GM21360 (cell line): ENCODE measurements around the gene BIN1.
A peak's percentile ranks its signal among the peaks of the same experiment; 100 is the strongest.
"Not testable (repeated sequence)": the region's sequence is repeated elsewhere in the genome, so short reads cannot be mapped to it uniquely, and the experiment has no call there.

Source experiments
- ATAC-seq: cut with Tn5 transposase; IDR thresholded peaks from one replicate; pipeline ENCODE4 v1.9.1; 2021; ENCODE audit warnings: mild to moderate bottlenecking, moderate library complexity; ENCODE audit not compliant: unreplicated experiment

The BIN1 gene

GRCh38 chr2:127134833-127135830, 28.2 kb upstream of the BIN1 start:
- no peak for ATAC-seq

DNA sequence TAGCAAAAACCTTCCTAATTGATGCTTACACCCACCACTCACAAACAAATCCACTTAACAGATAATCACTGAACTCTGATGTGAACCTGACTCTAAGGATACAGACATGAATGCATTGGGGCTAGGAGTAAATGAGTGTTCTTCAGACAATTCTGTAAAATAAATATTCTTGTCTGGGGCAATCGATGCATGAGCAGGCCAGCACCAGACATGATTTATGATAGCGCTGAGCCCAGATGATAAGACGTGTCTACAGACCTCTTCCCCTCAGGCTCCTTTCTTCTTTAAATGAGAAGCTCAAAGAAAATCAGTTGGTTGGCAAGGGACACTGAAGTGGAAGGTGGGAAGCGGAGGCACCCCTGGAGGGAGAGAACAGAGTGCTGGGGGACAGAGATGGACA, 27.3 kb upstream of the BIN1 start:
- no peak for ATAC-seq

DNA sequence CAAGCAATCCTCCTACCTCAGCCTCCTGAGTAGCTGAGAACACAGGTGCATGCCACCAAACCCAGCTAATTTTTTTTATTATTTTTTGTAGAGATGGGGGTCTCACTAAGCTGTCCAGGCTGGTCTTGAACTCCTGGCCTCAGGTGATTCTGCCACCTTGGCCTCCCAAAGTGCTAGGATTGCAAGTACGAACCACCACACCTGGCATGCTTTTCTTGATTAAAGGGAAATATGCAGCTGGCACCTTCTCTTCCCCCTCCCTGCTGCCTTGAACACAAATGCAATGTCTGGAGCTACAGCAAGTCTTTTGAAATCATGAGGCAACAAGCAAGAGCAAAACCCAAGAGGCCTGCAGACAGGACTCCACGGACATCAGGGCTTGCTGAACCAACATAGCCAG, 26.8 kb upstream of the BIN1 start:
- no peak for ATAC-seq

GRCh38 chr2:127130421-127130820, 23.5 kb upstream of the BIN1 start:
- no peak for ATAC-seq

DNA sequence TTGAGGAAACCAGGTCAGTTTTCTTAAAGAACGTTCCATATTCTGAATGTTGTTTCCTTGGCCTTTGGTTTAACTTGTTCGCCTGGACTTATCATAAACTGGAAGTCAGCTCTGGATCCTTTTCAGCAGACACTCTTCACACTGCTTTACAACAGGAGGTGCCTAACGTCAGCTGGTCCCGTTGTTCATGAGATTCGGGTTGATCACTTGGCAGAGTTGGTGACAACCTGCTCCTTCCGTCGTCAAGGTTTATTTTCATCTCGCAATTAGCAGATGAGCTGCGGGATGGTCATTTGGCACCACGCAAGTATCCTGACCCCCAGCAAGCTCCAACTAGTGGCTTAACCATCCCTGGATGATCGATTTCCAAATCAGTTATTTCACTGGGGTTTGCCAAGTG, 23.0 kb upstream of the BIN1 start:
- no peak for ATAC-seq

DNA sequence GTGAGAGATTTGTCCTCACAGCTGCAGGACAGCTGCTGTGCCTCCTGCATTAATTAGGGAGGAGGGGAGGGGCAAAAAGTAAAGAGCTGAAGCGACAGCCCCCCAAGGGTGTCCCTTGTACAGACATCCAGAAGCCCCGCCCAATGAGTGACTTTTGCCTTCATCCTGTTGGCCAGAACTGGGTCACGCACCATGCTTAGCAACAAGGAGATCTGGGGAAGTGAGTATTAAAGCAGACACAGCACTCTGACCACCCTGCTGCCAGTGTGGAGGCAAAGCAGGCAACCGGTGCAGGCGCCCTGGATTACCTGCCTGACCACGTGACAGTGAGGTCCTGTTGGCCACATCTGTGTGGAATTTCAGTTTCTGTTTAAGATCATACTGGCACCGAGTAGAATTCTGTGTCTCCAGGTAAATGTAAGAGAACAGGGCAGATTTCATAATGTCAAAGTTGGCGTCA, 21.5 kb upstream of the BIN1 start:
- peak; percentile 97 for ATAC-seq

- no peak for ATAC-seq
These were observed 18.9 kb upstream of the BIN1 start for GRCh38 chr2:127125821-127126220.

DNA sequence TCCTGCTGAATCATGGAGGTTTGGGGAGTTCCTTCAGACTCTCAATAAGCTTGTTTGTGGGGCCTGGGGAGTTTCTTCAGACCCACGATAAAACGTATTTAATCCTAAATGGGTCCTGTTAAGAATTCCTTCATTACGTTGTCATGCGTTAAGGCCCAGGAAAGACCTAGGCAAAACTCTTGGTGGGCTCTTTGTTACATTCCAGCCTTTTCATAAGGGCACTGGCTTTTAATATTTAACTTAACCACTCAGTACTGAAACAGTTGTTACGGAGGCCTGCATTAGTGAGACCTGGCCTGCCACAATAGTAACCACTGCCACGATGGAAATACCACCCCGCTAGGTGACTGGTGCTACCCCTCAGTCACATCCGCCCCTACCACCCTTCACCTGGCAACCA, 17.5 kb upstream of the BIN1 start:
- no peak for ATAC-seq

DNA sequence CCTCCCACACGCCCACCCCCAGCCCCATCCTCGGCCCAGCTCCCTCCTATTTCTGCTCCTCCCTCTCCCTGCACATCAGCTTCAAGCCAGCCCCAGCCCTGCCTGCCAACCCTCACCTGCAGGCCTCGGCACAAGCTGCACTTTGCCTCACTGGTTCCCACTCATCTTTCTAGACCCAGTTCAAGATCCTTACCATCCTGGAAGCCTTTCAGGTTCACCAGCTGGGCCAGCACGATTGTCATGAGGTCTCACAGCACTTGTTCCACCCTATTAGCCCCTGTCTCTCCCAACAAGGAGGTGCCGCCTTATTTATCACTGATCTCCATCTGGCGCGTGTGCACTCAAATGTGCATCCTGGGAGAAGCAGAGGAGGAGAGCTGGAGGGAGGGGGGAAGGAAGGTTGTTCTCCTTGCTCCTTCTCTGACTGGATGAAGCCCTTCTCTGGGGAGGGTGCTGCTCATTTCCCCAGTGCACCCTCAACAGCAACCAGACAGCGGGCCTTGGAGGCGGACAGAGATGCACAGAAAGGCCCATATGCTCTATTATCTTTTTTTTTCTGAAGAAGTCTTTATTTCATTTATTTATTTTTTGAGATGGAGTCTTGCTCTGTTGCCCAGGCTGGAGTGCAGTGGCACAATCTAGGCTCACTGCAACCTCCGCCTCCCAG, 15.5 kb upstream of the BIN1 start:
- no peak for ATAC-seq

DNA sequence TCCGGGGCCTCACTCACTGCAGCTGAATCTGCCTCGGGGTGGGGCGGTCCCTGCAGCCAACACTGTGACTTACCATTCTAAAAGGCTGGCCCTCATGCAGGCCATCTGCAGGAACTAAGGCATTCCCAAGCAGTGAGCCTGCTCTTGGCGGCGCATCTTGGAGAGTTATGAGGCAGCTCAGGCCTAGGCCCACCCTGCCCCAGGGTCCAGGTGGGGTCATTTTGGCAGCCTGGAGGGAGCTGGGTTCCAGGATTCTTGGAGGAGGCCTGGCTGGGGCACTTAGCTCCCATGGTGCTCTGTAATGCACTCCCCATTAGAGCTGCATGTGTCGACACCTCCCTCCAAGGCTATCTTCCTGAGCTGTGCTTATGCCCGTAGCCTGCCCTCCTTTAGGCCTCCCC, 14.8 kb upstream of the BIN1 start:
- ATAC-seq: no peak

GRCh38 chr2:127121353-127121752, 14.4 kb upstream of the BIN1 start:
- no peak for ATAC-seq

DNA sequence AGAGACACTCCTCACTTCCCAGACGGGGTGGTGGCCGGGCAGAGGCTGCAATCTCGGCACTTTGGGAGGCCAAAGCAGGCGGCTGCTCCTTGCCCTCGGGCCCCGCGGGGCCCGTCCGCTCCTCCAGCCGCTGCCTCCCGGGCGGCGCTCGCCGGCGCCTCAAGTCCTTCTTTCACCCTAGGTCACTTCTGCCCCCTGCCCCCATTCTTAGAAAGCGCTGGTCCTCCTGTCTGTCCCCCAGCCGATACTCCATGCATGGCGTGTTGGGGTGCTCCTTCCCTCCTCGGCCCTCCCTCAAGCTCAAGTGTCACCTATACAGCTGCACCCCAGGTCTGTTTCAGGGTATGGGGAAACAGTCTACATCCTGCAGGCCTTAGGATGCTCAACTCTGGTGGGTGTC, 13.5 kb upstream of the BIN1 start:
- ATAC-seq: not testable (repeated sequence)

DNA sequence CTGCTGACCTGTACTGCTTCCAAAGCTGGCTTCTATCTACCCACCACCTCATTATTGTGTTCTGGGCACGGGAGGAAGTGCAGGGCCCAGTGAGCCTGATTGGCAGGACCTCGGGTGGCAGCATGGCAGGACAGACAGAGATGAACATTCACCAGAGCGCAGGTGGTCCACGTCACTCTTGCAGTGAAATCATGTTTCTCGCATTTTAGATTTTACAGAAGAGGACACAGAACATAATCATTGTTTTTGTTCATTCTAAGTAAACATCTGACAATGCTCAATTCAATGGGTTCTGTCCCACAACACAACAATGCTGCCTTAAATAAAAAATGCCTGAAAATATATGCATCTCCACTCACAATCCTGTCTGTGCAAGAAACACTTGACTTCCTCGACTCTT, 11.5 kb upstream of the BIN1 start:
- no peak for ATAC-seq

DNA sequence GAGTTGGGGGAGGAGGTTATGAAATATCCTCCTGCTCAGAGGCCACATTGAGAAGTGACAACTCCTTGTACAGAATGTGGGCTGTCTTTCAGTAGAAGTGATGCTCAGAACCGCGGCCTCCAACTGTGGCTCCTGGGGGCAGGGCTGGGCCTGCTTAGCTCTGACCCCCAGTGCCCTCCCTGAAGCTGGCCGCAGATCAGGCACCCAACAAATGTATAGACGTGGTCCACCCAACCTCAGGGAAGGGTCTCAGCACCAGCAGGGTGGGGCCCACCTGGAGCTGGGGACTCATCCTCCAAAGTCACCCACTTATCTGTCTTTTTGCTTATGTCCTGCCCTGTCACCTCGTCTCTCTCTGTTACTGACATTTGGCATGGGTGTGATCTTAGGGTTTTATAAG, 11.1 kb upstream of the BIN1 start:
- ATAC-seq: no peak

DNA sequence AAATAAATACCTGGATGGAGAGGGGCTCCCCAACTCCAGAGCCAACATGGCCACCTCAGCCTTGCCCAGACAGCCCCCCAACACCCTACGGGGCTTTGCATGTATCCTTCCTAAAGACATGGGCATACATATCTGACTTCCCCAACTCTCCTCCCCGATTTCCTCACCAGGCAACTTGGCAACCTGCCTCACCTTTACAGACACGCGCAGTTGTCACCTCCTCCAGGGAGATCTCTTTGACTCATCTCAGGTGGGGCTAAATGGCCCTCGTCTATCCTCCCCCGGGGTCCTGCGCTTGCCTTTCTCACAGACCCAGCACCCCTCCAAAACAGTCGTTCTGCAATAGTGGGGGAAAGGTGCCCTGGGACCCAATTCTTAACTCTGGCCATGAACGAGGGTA, 10.6 kb upstream of the BIN1 start:
- no peak for ATAC-seq

GRCh38 chr2:127115471-127116199, 8.7 kb upstream of the BIN1 start:
- ATAC-seq: no peak

GRCh38 chr2:127110985-127111384, 4.0 kb upstream of the BIN1 start:
- ATAC-seq: no peak

DNA sequence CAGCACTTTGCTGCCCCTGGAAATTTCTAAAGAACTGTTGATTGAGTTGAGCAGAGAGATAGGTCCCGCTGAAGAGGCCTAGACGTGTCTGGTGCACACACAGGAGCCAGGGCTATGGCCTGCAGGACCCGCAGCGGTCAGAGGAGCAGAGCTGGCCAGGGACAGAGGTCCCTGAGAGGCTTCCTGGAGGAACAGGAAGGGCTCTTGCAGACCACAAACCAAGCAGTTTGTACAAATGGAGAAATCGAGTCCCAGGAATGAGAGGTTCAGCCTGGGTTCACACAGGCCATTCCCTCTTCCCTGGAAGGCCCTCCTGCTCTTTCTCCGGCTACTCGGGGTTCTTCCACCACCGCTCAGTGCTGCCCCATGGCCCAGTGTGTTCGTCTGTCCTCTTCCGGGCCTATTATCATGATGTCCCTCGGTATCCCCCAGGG, 1.2 kb upstream of the BIN1 start:
- ATAC-seq: no peak

DNA sequence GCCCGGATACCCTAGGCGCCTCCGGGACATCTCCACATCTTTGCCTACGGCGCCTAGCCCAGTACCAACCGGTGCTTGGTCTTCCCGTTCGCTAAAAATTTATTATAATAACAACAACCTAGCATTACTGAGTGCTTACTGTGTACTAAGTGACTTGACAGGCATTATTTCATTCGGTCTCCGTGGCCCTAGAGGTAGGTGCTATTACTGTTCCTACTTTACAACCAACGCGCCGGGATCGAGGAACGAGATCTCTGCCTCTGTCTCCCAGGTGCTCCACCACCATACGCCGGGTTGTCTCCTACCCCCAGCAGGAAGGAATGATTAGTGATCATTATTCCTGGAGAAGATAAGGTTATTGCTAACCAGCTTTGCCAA, 657 bp upstream of the BIN1 start:
- ATAC-seq: peak; percentile 23

DNA sequence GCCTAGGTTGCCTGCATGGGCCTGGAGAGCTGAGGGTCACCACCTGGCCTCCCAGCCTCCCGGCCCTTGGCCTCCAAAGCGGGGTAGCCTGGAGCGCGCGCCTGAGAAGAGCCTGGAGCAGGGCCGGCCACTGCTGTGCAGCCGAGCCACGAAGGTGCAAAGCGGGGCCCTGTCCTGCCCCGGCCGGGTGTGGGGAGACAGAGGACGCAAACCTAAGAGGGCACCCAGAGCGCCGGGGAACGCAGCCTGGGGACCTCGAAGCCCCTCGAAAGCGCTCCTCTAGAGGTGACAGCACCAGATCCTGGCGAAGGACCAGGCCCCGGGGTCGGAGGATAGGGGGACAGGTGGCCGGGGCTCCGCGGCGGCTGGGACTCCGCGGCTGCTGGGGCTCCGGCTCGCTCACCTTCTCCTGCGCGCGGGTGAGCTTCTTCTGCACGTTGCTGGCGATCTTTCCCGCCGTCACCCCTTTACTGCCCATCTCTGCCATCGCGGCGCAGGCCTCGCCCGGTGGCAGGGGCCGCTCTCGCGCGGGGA, 430 bp downstream of the BIN1 start:
- ATAC-seq: no peak
